ENCODE measurements around the gene OPN1SW.

DNA sequence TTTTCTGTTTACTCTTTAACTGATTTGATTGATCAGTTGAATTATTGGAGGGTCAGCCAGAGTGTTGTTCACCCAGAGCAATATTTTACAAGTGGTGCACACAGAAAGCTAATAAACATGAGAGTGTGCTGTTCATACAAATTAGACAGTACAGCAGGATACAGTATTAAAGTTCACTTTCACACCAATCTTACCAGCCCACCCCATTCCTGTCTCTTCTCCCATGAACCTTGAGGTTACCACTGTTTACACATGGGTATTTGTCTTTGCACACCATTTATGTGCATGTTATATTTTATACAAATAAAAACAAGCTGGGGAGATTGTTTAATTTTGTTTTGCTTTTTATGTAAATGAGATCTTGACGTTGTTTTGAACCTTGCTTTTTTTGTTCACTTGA is 29.9 kb downstream of the OPN1SW start:
- TF ChIP-seq POLR2AphosphoS5 (IDR thresholded peaks at IDR 0.05; ENCODE audit: borderline replicate concordance, low read depth, low read length) (no peak), EZH2 (IDR thresholded peaks at IDR 0.05) (no peak), FOXP2 (optimal IDR thresholded peaks at IDR 0.05; ENCODE audit: control extremely low read depth, extremely low read length, insufficient read depth) (no peak)
